PC-9 (cell line): ENCODE results near the gene FCGR2B.

Source experiments
- EZH2 ChIP-seq: fragments of 200-600 bp; sonication (generic); IDR thresholded peaks from 2 replicates; pipeline ENCODE4 v1.8.0; 2017; ENCODE audit warnings: antibody characterized with exemption, low read depth
- TF ChIP-seq, protein P1 (sequence below): fragments of 200-600 bp; sonication (generic); conservative IDR thresholded peaks from 2 replicates; pipeline ENCODE4 v1.6.1; 2017; ENCODE audit warnings: mixed run types, antibody characterized with exemption, mild to moderate bottlenecking, moderate library complexity

DNA sequence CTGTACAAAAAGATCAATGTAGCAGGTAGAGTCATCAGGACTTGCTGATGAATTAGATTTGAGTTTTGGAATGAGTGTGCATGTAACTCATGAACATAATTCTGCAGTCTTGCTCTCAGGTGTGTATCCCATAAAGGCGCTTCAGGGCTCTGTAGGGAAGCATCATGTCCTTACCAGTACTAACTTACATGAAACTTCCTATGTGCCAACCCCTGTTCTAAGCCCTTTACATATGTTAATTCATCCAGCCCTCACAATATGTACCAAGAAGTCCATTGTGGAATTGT lies 56.3 kb downstream of the FCGR2B start:
- TF ChIP-seq, protein P1, sequence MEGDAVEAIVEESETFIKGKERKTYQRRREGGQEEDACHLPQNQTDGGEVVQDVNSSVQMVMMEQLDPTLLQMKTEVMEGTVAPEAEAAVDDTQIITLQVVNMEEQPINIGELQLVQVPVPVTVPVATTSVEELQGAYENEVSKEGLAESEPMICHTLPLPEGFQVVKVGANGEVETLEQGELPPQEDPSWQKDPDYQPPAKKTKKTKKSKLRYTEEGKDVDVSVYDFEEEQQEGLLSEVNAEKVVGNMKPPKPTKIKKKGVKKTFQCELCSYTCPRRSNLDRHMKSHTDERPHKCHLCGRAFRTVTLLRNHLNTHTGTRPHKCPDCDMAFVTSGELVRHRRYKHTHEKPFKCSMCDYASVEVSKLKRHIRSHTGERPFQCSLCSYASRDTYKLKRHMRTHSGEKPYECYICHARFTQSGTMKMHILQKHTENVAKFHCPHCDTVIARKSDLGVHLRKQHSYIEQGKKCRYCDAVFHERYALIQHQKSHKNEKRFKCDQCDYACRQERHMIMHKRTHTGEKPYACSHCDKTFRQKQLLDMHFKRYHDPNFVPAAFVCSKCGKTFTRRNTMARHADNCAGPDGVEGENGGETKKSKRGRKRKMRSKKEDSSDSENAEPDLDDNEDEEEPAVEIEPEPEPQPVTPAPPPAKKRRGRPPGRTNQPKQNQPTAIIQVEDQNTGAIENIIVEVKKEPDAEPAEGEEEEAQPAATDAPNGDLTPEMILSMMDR, result no peak
- TF ChIP-seq EZH2, result no peak
